Activated CD8-positive, alpha-beta memory T cell treated with anti-CD3 and anti-CD28 coated beads for 36 hours (primary cell): ENCODE data around the gene SPTBN2. TPM values are rescaled to one million over a fixed set of nuclear protein-coding genes. Genes with fewer than 3 reads are reported as not detected.

Experiments used
- CTCF ChIA-PET: fragments of 350-600 bp; sonication (Branson Sonifier 250); formaldehyde crosslinking; loops from one replicate; lab custom pipeline; 2021; ENCODE audit warnings: antibody characterized with exemption; lab: Charles Lee
- POLR2A ChIA-PET: fragments of 350-600 bp; sonication (Branson Sonifier 250); formaldehyde crosslinking; loops from one replicate; lab custom pipeline; 2021; ENCODE audit warnings: antibody characterized with exemption; lab: Charles Lee
- total RNA-seq, 2 experiments: library from RNA; stranded (reverse); gene quantifications; one replicate each; pipeline ENCODE4 v1.2.3, GENCODE V29; 2021

The SPTBN2 gene
- total RNA-seq, 2 experiments from 2014 or later, result 0.59 to 0.96 TPM

DNA sequence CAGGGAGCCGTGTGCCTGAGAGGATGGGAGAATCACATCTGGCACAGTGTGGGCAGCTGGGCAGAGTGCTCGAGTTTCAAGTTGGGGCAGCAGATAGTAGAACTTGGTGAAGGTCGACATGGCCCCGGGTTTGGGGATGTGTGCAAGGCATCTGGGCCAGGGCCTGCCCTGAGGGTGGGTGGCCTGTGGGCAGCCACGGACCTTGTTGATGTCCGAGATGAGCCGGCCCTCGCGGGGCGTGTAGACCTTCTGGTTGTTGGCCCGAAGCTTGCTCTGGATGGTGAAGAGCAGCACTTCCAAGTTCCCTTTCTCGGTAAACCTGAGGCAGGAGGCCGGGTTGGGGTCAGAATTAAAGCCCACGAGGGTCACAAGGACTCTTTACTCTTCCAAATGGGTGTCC is 20.3 kb downstream of the SPTBN2 start:
- POLR2A ChIA-PET, result no interaction called here
- CTCF ChIA-PET, result no interaction called here

DNA sequence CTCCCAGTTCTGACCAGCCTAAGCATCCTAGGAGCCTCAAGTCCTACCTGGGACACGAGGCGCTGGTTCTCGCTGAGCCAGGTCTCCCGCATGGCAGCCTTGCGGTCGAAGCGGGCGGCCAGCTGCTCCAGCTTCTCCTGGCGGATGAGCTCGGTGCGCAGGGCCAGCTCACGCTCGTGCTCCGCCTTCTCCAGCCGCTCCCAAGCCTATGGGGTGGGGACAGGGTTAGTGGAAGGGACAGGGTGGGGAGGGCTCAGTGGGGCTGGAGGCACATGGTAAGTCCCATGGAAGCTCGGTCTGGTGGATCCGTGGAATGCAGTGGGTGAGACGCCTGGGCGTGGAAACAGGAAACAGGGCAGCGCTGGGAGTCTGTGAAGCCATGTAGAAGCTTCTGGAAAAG is 20.9 kb downstream of the SPTBN2 start:
- POLR2A ChIA-PET, result no interaction called here

DNA sequence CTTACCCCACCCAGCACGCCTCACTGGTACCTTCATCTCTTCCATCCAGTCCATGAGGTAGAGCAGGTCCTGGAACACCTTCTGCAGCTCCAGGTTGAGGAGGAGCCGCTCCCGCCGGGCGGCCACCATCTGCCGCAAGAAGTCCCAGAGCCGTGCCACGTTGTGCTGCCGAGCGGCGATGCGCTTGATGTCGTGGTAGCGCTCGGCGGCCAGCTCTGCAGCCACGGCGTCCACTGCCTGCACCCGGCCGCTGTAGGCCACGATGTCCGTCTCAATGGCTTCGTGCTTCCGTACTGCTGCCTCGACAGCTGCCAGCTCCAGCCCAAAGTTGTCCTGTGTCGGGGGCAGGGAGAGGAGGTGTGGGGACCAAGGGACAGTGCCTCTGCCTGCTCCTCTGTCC is 21.5 kb downstream of the SPTBN2 start:
- ChIA-PET POLR2A (no interaction called here), CTCF (no interaction called here)

More for the DNA sequence above, 20.9 kb downstream of the SPTBN2 start:
- CTCF ChIA-PET, result no interaction called here

DNA sequence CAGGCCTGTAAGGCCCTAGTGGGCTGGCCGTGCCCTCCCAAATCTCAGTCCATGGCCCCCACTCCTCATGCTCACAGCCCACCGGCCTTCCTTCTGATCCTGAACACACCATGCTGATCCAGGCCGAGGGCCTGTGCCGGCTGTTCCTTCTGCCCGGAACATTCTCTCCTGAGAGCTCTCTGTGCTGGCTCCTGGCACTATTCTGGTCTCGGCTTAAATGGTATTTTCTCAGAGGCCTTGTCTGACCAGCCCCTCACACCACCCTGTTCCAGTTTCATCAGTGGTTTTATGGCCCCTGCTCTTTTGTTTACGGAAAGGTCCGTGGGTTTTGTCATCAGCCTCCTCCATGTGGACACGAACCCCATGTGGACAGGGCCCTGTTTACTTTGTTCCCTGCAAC is 22.0 kb downstream of the SPTBN2 start:
- ChIA-PET CTCF (no interaction called here), POLR2A (no interaction called here)

DNA sequence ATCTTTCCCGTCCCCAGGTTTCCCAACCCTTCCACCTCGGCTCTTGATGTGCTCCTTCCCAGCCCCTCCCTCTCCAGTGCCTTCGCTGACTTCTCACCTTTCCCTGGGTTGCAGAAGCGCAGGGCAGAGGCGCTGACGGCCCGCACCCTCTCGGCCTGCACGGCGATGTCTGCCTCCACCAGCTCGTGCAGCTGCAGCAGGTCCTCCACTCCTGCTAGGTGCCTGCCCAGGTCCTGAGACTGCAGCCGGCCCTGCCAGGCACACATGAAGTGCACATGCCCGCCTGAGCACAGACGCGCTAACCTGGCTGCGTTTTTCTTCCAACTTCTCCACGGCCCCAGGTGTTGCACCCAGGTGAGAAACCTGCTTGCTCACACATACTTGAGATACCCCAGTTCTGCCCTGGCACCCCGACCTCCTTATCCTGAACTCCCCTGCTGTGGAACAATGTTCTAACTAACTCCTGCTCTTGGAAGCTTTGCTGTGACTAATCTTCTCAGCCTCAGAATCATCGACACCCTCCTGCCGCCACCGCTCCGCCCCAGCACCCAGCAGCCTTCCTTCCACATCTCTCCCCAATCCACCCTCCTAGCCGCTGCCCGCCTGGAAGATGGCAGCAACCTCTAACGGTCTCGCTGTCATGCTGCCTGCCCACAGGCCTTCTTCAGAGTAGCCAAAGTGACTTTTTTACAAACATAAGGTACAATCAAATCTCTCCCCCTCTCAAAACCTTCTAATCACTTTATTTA is 23.3 kb downstream of the SPTBN2 start:
- ChIA-PET CTCF (no interaction called here), POLR2A (no interaction called here)

DNA sequence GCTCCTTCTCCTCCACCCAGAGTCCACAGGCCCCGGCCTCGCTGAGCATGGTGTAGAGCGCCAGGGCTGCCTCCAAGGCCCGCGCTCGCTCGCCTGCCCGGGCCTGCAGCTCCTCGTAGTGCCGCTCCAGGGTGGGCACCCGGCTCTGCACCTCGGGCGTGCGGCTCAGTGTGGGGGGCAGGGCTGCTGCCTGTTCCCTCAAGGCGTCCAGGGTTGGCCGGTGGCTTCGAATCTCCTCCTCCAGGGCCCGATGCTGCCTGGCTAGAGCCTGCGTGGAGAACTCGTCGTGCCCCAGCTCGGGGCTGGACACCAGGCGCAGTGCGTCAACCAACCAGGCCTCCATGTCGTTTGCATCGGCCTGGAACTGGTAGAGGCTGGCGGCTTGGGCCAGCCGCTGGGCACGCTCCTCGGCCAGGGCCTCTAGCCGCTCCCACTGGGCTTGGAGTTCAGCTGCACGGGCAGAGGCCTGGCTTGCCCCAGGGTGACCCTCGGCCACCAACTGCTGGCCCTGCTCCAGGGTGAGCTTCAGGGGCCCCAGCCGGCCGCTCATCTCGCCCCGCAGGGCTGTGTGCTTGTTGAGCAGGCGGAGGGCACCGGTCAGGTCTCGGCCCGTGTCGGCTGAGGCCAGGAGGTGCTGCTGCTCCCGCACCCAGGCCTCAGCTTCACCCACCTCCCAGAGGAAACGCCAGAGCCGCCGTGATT is 24.2 kb downstream of the SPTBN2 start:
- ChIA-PET POLR2A (no interaction called here), CTCF (no interaction called here)

DNA sequence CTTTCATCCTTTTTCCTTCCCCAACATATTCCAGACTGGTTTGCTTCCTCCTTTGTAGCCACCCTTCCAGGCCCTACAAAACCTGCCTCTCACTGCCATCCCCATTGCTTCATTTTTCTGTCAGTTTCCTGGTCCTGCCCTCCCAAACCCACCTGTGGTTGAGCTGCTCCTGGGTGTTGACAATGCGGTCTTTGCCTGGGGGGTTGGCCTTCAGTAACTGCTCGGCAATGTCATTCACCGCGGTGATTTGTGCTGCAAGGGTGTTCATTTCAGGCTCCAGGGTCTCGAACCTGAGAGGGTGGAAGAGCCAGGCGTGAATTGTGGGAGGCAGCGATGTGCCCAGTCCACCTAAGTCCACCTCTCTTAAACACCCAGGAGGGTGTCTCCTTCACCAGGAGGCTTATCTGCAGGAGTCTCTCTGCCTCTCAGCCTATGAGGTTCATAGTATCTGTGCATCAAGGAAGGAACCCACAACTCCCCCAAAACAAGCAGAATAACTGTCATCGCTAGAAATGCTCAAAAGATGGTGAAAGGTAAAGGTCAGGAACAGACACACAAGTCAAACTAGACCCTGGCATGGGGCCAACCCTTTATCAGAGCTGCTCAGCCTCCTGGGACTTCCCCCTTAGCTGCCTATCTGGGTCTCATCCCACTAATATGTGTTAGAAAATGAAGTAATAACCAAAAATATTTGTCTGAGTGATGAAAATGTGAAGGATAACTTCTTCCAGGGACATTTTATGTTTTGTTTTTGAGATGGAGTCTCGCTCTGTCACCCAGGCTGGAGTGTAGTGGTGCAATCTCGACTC is 27.4 kb downstream of the SPTBN2 start:
- ChIA-PET CTCF (interaction anchor here (0.9 to 1.0 kb wide), 2 partner anchors 133 to 159 kb away, joined by 3 to 8 read pairs; no protein-coding TSS in a partner anchor), POLR2A (interaction anchor here (0.5 kb wide), 1 partner anchor 139 kb away, joined by 10 read pairs; no protein-coding TSS in a partner anchor)

DNA sequence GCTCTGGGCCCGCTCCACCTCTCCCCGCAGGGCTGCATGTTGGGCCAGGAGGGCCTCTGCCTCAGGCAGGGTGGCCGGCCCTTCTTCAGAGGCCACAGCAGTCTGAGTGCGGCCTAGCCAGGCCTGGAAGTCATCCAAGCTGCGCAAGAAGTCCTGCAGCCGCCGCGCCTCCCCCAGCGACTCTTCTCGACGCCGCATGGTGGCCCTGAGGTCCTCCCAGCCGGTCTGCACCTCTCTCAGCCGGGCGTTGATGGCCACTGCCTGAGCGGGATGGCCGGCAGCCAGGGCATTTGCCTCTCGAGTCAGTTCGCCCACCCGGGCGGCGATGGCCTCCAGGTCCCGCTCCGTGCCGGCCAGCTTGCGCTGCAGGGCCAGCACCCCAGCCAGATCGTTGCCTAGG is 28.3 kb downstream of the SPTBN2 start:
- ChIA-PET CTCF (interaction anchor here (0.9 kb wide), 1 partner anchor 159 kb away, joined by 3 read pairs; no protein-coding TSS in a partner anchor), POLR2A (interaction anchor here (0.5 kb wide), 1 partner anchor 140 kb away, joined by 10 read pairs; no protein-coding TSS in a partner anchor)

DNA sequence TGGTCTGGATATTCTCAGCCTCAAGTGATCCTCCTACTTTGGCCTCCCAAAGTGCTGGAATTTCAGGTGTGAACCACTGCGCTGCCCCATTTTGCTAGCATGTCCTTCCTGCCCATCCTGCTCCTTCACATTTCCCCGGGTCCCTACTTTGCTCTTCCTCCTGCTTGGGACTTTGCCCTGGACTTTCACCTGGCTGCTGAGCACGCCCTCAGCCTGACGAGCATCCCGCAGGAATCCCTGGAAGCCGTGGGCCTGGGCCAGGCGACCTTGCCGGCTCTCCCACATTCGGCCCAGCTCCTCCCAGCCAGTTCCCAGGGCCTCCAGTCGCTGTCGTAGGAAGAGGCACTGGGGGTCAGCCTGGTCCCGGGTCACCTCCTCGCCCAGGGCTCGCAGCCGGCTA is 28.7 kb downstream of the SPTBN2 start:
- ChIA-PET POLR2A (no interaction called here), CTCF (interaction anchor here (0.9 kb wide), 1 partner anchor 158 kb away, joined by 3 read pairs; no protein-coding TSS in a partner anchor)

DNA sequence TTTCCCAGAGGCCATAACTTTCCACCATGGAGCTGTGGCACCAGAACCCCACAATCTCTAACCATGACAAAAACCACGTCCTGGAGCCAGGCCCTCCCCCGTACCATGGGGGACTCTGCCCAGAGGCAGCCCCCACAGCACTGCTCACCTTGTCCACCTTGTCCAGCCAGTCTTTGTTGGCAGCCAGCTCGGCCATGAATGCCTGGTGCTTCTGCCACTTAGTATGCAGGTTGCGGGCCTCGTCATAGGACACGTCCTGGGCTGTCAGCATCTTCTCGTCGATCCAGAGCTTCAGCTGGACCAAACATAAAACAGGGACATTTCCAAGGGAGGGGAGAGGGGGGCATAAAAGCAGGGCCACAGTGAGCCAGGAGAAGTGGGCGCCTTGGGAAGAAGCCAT is 30.5 kb downstream of the SPTBN2 start:
- POLR2A ChIA-PET, result interaction anchor here (0.6 kb wide), 1 partner anchor 86 kb away, joined by 8 read pairs; no protein-coding TSS in a partner anchor
- CTCF ChIA-PET, result no interaction called here

DNA sequence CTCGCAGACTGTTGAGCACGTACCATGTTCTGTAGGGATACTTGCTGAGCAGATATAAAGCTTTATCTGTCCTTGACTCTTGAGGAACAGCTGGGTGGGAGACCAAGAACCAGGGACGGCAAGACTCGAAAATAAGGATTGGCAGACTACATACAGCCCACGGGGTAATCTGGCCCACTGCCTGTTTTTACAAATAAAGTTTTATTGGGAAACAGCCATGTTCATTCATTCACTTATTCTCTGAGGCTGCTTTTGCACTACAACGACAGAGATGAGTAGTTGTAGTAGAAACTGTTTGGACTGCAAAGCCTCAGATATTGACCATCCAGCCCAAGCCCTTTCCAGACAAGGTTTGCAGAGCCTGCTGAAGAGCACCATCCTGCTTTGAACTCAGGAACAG is 31.0 kb downstream of the SPTBN2 start:
- ChIA-PET CTCF (no interaction called here), POLR2A (interaction anchor here (0.6 kb wide), 1 partner anchor 87 kb away, joined by 8 read pairs; no protein-coding TSS in a partner anchor)

DNA sequence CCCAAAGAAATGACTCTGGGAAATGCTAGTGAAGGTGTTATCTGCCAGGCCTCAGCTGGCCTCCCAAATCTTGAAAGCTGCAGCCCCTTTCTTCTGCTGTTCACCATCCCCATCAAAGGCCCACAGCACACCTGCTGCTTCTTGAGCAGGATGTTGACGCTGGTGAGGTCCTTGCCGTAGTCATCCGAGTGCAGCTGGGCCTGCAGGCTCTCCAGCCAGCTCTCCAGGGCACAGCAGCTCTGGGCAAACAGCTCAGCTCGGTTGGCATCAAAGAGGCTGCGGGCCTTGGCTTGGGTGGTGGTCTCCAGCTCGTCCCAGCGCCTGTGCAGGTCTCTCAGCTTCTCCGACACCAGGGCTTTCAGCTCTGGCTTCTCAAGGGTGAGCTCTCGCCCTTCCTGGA is 32.9 kb downstream of the SPTBN2 start:
- POLR2A ChIA-PET, result no interaction called here
- CTCF ChIA-PET, result interaction anchor here (0.8 to 2.0 kb wide), 2 partner anchors 137 to 187 kb away, joined by 3 to 12 read pairs; no protein-coding TSS in a partner anchor

DNA sequence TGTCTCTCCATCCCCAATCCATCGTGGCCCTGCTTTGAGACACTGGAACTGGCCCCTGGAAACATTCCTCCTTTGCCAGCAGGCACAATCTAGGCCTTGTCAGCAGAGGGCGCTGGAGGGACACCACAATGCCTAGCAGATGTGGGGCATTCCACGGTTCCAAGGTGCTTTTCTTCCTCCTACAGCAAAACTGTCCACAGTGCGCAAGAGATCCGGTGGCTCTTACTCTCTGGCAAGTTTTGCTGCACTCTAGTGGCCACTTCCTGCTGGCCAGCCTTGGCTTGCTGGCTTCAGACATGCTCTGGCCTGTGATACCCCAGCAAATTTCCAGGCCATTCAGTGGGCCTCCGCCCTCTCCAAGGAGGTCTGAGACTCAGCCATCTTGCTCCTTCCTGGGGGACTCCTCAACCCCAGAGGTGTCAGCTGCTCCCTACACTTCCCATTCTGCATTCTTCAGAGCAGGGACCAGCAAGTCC is 34.2 kb downstream of the SPTBN2 start:
- CTCF ChIA-PET, result interaction anchor here (0.6 to 2.0 kb wide), 7 partner anchors 91 to 188 kb away, joined by 3 to 12 read pairs (median 5); no protein-coding TSS in a partner anchor
- POLR2A ChIA-PET, result no interaction called here

DNA sequence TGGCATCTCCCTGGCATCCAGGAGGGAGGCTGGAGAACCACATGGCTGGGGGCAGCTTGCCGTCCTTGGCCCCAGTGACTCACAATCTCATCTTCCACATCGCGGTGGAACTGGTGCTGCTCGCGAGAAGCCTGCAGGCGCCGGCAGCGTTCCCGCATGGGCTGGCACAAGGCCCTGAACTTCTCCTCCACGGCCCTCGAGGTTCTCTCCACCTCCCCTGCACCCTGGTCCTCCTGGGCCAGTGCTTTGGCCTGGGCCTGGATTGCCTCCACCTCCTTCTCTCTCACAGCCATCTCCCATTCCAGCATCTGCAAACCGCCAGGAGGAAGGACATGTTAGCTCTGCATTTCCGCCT is 35.0 kb downstream of the SPTBN2 start:
- ChIA-PET CTCF (interaction anchor here (0.6 to 1.8 kb wide), 6 partner anchors 92 to 189 kb away, joined by 3 to 8 read pairs (median 4); no protein-coding TSS in a partner anchor), POLR2A (no interaction called here)

DNA sequence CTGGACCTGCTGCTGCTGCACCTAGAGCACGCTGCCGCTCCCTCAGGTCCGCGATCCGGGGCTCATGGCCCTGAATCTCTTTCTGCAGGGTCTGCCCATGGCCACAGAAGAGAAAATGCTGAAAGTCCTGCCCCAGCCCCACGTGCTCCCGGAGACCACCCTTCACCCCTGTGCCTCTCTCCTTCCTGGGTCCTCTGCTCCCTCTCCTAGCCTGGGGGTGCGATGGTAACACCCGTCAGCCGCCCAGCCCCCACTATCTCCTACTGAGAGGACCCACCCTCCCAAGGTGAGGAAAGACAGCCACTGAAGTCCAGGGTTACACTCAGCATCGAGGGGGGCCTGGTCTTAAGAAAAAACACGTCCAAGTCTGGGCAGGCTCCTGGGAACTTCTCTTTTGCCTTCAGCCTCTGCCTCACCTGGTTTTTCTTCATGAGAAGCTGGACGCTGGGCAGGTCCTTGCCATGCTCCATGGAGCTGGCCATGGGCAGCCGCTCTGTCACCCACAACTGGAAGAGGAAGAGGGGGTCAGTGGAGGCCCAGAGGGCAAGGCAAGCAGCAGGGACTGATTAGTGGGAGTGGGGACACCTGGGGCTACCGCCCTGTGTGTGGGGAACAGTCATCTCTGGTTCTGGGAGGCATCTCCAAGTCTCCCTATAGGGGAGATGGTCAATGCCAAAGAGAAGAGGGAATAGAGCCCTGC is 35.5 kb downstream of the SPTBN2 start:
- CTCF ChIA-PET, result interaction anchor here (0.7 to 1.8 kb wide), 7 partner anchors 92 to 190 kb away, joined by 3 to 8 read pairs (median 4); no protein-coding TSS in a partner anchor
- POLR2A ChIA-PET, result no interaction called here

DNA sequence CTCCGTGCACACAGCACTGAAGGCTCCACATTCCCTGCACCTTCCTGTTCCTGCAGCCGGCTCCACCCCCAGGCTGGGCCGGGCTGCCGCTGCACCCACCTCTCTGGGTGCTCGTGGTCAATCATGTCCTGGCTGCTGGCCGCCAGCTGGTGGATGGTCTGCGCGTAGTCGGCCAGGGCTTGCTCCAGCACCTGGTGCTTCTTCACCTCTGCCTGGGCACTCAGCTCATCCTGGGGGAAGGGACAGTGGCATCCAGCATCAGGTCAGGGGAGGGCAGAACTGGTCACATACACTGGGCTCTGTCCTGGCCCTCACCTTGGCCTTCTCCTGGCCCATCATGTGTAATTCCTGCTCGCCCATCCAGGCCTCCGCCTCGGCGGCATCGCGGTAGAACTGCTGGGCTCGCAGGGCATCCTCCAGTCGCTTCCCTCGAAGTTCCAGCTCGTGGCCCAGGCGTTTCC is 36.1 kb downstream of the SPTBN2 start:
- ChIA-PET CTCF (interaction anchor here (1.3 to 1.8 kb wide), 4 partner anchors 100 to 190 kb away, joined by 3 to 8 read pairs (median 5); no protein-coding TSS in a partner anchor), POLR2A (no interaction called here)

DNA sequence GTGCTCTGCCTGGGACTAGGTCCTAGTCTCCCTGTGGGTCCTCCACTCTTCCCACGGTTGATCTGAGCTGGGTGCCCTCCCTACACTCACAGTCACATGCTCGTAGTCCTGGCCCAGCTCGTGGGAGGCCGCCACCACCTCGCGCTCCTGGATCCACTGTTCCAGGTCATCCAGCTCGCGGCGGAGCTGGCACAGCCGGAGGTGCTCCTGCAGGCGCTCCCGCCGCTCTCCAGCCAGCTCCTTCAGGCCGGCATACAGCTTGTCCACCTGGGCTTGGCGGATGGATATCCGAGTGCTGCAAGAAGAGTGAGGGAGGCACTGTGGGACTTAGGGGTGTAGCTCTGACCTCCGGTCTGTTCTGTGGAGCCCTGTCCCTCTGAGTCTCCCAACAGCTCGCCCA is 36.6 kb downstream of the SPTBN2 start:
- ChIA-PET POLR2A (no interaction called here), CTCF (interaction anchor here (1.4 to 1.5 kb wide), 2 partner anchors 100 to 142 kb away, joined by 4 to 6 read pairs; no protein-coding TSS in a partner anchor)

DNA sequence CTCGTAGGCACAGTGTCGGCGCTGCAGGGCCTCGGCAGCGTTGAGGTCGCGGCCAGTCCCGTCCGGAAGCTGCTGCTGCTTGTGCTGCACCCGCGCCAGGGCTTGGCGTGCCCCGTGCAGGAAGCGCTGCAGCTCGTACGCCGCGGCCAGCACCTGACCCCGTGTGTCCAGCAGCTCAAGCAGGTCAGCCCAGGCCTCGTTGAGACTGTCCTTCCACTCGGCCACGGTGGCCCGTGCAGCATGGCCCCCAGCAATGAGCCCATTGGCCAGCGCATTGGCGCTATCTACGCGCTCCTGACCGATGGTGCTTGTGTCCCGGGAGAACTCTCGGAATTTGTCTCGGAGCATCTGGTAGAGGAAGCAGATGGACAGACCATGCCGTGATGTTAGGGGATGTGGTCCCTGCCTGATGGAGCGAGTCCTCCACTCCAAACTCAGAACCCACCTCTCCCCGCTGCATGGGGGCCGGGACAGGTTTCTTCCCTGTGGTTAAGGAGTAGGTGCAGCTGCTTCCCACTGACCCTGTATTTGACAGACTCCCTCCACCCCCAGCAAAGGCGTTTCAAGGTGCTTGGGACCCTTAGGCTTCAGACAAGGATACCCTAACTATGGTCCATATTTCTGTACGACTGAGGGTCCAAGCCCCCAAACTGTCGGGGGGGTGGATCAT is 37.6 kb downstream of the SPTBN2 start:
- ChIA-PET POLR2A (no interaction called here), CTCF (interaction anchor here (1.5 kb wide), 1 partner anchor 101 kb away, joined by 4 read pairs; no protein-coding TSS in a partner anchor)
